Liver (tissue), 9 donors: ENCODE measurements around the gene KLF6. TPM values are rescaled to one million over a fixed set of nuclear protein-coding genes. Genes with fewer than 3 reads are reported as not detected.

Experiments
- DNase-seq: peaks from one replicate; pipeline ENCODE4 v3.0.0-alpha.2; 2017; ENCODE audit warnings: low spot score
- H3K27ac ChIP-seq, 2 donors: one replicate each; pipeline ENCODE4 v1.7.0; 2013; ENCODE audit warnings: inconsistent platforms in 2 of 2, low read length in 2 of 2, control low read depth in 1 of 2, low read depth in 1 of 2, mild to moderate bottlenecking in 1 of 2
- H3K27me3 ChIP-seq, 4 donors: one replicate each; pipeline versions ENCODE4 v1.6.1 to v1.7.0; 2013; ENCODE audit warnings: low read length in 3 of 4, inconsistent platforms in 1 of 4, mild to moderate bottlenecking in 1 of 4, moderate library complexity in 1 of 4; ENCODE audit not compliant: control insufficient read depth in 4 of 4, insufficient read depth in 4 of 4
- H3K36me3 ChIP-seq, 4 donors: one replicate each; pipeline versions ENCODE4 v1.6.1 to v1.7.0; 2013; ENCODE audit warnings: low read length in 3 of 4, mild to moderate bottlenecking in 3 of 4, low read depth in 1 of 4, moderate library complexity in 1 of 4; ENCODE audit not compliant: control insufficient read depth in 4 of 4, insufficient read depth in 3 of 4
- H3K4me1 ChIP-seq, 4 donors: one replicate each; pipeline versions ENCODE4 v1.6.1 to v1.7.0; 2013; ENCODE audit warnings: low read length in 3 of 4, mild to moderate bottlenecking in 3 of 4, moderate library complexity in 1 of 4; ENCODE audit not compliant: control insufficient read depth in 4 of 4, insufficient read depth in 4 of 4
- H3K4me3 ChIP-seq, 3 donors: one replicate each; pipeline versions ENCODE4 v1.6.1 to v1.7.0; 2013; ENCODE audit warnings: low read length in 3 of 3, control low read depth in 1 of 3, low read depth in 1 of 3, mild to moderate bottlenecking in 1 of 3
- H3K9ac ChIP-seq, 2 donors: one replicate each; pipeline ENCODE4 v1.7.0; 2013; ENCODE audit warnings: low read length in 2 of 2, mild to moderate bottlenecking in 2 of 2, moderate library complexity in 2 of 2, control low read depth in 1 of 2, low read depth in 1 of 2
- H3K9me3 ChIP-seq, 4 donors: one replicate each; pipeline versions ENCODE4 v1.6.1 to v1.7.0; 2013; ENCODE audit warnings: low read length in 3 of 4; ENCODE audit not compliant: control insufficient read depth in 4 of 4
- EGR1 ChIP-seq, 2 donors: IDR thresholded peaks; 2 replicates each; pipeline ENCODE4 v1.6.1; 2016 to 2018; ENCODE audit warnings: antibody characterized with exemption in 2 of 2, low read depth in 2 of 2
- FOXA1 ChIP-seq: IDR thresholded peaks from 2 replicates; pipeline ENCODE4 v1.6.1; 2016; ENCODE audit warnings: antibody characterized with exemption
- FOXA2 ChIP-seq: IDR thresholded peaks from 2 replicates; pipeline ENCODE4 v1.6.1; 2016; ENCODE audit warnings: antibody characterized with exemption
- HNF4A ChIP-seq, 2 donors: conservative IDR thresholded peaks; 2 replicates each; pipeline ENCODE4 v1.6.1; 2016; ENCODE audit warnings: antibody characterized with exemption in 2 of 2, mild to moderate bottlenecking in 2 of 2
- HNF4G ChIP-seq: IDR thresholded peaks from 2 replicates; pipeline ENCODE4 v1.6.1; 2016; ENCODE audit warnings: antibody characterized with exemption
- JUND ChIP-seq, 2 donors: IDR thresholded peaks; 2 replicates each; pipeline ENCODE4 v1.6.1; 2016; ENCODE audit warnings: antibody characterized with exemption in 2 of 2
- NR2F2 ChIP-seq: IDR thresholded peaks from 2 replicates; pipeline ENCODE4 v1.6.1; 2016; ENCODE audit warnings: antibody characterized with exemption
- RAD21 ChIP-seq, 2 donors: IDR thresholded peaks; 2 replicates each; pipeline ENCODE4 v1.6.1; 2016; ENCODE audit warnings: antibody characterized with exemption in 2 of 2, mild to moderate bottlenecking in 2 of 2
- RXRA ChIP-seq, 2 donors: IDR thresholded peaks; 2 replicates each; pipeline ENCODE4 v1.6.1; 2017 to 2018; ENCODE audit warnings: antibody characterized with exemption in 2 of 2, mild to moderate bottlenecking in 1 of 2
- SP1 ChIP-seq: IDR thresholded peaks from 2 replicates; pipeline ENCODE4 v1.6.1; 2018; ENCODE audit warnings: antibody characterized with exemption, mild to moderate bottlenecking
- TAF1 ChIP-seq: conservative IDR thresholded peaks from 2 replicates; pipeline ENCODE4 v1.6.1; 2016; ENCODE audit warnings: antibody characterized with exemption, mild to moderate bottlenecking
- YY1 ChIP-seq: IDR thresholded peaks from 2 replicates; pipeline ENCODE4 v1.6.1; 2016; ENCODE audit warnings: antibody characterized with exemption, mild to moderate bottlenecking
- WGBS: extraction: QIAGEN DNeasy Blood & Tissue Kit; methylation state at CpG from one replicate; pipeline ENCODE4 v1.1.7; 2013; 5-methylcytosine and 5-hydroxymethylcytosine counted together
- polyA plus RNA-seq, 2 donors: library from polyadenylated mRNA; stranded (reverse) in 1 of 2; unstranded in 1 of 2; fragments of 200-250 nt in 1 of 2; fragments of >200 nt in 1 of 2; fragmentation: Nextera tagmentation in 1 of 2; extraction: Ambion mirVana in 1 of 2; gene quantifications; one replicate each; pipeline versions ENCODE4 v1.2.1 to v1.2.3, GENCODE V29; 2013 to 2015
- total RNA-seq, 2 donors: library from RNA; depleted of rRNA; stranded (reverse); fragments of >200 nt; gene quantifications; one replicate each; pipeline ENCODE4 v1.2.3, GENCODE V29; 2014
- TF ChIP-seq, protein P1 (sequence below): IDR thresholded peaks from 2 replicates; pipeline ENCODE4 v1.6.1; 2016; ENCODE audit warnings: antibody characterized with exemption
- TF ChIP-seq, protein P2 (sequence below): IDR thresholded peaks from 2 replicates; pipeline ENCODE4 v1.6.1; 2016; ENCODE audit warnings: antibody characterized with exemption, mild to moderate bottlenecking
- TF ChIP-seq, protein P3 (sequence below): IDR thresholded peaks from 2 replicates; pipeline ENCODE4 v1.6.1; 2016; ENCODE audit warnings: antibody characterized with exemption
- TF ChIP-seq, protein P4 (sequence below): IDR thresholded peaks from 2 replicates; pipeline ENCODE4 v1.6.1; 2016; ENCODE audit warnings: antibody characterized with exemption
- TF ChIP-seq, protein P5 (sequence below): fragments of 150-350 bp; IDR thresholded peaks from 2 replicates; pipeline ENCODE4 v1.5.1; 2017; ENCODE audit warnings: improper control_type of control experiment, low read depth, low read length; ENCODE audit not compliant: missing input control
- donor health status: healthy.
- donor health status: healthy.
- donor health status: healthy.
- donor health status: healthy.
- donor health status: healthy.

Gene KLF6
- total and polyA plus RNA-seq, 4 donors: 11.0 to 124 (median 22.2) TPM

DNA sequence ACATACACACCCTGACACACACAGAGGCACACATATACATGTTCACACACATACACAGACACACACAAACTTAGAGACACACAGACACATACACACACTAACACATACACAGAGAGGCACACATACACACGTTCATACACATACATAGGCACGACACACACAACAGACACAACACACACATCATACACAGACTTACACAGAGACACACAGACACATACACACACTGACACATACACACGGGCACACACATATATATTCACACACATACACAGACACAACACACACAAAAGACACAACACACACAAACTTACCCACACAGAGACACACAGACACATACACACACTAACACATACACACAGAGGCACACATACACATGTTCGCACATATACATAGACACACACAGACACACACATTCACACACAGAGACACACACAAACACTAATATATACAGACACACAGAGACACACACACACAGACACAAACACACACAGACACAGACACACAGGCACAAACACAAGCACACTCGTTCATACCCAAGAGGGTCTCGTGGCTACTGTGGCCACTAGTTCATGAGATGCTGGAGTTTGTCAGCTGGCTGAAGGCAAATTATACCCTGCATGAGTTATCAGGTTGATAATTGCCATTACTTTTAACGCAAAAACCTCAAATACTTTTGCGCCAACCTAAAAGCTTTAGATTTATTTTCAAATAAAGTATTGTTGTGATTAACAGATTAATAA lies 17.7 kb upstream of the KLF6 start:
- WGBS: 67% methylated on average over 8 of the region's 8 CpGs
- Histone ChIP-seq H3K9me3 (no peaks in the 10 kb centered on the region), H3K9ac (no peak overlapping the region), H3K27me3 (no peaks in the 10 kb centered on the region), H3K4me3 (no peak overlapping the region), H3K36me3 (no peaks in the 10 kb centered on the region), H3K27ac (peak overlapping the region; percentile 80 to 86), H3K4me1 (peaks cover 0 to 15% (median 3%) of the 10 kb centered on the region in 4 donors)
- TF ChIP-seq RAD21 (IDR thresholded peaks at IDR 0.05) (no peak), EGR1 (IDR thresholded peaks at IDR 0.05; ENCODE audit: low read depth in 2 of 2) (no peak), RXRA (IDR thresholded peaks at IDR 0.05) (no peak), HNF4G (no peak), NR2F2 (no peak), FOXA1 (no peak), TAF1 (no peak), YY1 (no peak), SP1 (no peak), FOXA2 (no peak), JUND (IDR thresholded peaks at IDR 0.05) (no peak), HNF4A (conservative IDR thresholded peaks at IDR 0.05) (no peak)
- TF ChIP-seq, protein P1, sequence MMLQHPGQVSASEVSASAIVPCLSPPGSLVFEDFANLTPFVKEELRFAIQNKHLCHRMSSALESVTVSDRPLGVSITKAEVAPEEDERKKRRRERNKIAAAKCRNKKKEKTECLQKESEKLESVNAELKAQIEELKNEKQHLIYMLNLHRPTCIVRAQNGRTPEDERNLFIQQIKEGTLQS: no peak
- TF ChIP-seq, protein P2, sequence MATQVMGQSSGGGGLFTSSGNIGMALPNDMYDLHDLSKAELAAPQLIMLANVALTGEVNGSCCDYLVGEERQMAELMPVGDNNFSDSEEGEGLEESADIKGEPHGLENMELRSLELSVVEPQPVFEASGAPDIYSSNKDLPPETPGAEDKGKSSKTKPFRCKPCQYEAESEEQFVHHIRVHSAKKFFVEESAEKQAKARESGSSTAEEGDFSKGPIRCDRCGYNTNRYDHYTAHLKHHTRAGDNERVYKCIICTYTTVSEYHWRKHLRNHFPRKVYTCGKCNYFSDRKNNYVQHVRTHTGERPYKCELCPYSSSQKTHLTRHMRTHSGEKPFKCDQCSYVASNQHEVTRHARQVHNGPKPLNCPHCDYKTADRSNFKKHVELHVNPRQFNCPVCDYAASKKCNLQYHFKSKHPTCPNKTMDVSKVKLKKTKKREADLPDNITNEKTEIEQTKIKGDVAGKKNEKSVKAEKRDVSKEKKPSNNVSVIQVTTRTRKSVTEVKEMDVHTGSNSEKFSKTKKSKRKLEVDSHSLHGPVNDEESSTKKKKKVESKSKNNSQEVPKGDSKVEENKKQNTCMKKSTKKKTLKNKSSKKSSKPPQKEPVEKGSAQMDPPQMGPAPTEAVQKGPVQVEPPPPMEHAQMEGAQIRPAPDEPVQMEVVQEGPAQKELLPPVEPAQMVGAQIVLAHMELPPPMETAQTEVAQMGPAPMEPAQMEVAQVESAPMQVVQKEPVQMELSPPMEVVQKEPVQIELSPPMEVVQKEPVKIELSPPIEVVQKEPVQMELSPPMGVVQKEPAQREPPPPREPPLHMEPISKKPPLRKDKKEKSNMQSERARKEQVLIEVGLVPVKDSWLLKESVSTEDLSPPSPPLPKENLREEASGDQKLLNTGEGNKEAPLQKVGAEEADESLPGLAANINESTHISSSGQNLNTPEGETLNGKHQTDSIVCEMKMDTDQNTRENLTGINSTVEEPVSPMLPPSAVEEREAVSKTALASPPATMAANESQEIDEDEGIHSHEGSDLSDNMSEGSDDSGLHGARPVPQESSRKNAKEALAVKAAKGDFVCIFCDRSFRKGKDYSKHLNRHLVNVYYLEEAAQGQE: no peak
- TF ChIP-seq, protein P3, sequence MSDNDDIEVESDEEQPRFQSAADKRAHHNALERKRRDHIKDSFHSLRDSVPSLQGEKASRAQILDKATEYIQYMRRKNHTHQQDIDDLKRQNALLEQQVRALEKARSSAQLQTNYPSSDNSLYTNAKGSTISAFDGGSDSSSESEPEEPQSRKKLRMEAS: no peak
- TF ChIP-seq, protein P4, sequence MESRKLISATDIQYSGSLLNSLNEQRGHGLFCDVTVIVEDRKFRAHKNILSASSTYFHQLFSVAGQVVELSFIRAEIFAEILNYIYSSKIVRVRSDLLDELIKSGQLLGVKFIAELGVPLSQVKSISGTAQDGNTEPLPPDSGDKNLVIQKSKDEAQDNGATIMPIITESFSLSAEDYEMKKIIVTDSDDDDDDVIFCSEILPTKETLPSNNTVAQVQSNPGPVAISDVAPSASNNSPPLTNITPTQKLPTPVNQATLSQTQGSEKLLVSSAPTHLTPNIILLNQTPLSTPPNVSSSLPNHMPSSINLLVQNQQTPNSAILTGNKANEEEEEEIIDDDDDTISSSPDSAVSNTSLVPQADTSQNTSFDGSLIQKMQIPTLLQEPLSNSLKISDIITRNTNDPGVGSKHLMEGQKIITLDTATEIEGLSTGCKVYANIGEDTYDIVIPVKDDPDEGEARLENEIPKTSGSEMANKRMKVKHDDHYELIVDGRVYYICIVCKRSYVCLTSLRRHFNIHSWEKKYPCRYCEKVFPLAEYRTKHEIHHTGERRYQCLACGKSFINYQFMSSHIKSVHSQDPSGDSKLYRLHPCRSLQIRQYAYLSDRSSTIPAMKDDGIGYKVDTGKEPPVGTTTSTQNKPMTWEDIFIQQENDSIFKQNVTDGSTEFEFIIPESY: no peak
- TF ChIP-seq, protein P5, sequence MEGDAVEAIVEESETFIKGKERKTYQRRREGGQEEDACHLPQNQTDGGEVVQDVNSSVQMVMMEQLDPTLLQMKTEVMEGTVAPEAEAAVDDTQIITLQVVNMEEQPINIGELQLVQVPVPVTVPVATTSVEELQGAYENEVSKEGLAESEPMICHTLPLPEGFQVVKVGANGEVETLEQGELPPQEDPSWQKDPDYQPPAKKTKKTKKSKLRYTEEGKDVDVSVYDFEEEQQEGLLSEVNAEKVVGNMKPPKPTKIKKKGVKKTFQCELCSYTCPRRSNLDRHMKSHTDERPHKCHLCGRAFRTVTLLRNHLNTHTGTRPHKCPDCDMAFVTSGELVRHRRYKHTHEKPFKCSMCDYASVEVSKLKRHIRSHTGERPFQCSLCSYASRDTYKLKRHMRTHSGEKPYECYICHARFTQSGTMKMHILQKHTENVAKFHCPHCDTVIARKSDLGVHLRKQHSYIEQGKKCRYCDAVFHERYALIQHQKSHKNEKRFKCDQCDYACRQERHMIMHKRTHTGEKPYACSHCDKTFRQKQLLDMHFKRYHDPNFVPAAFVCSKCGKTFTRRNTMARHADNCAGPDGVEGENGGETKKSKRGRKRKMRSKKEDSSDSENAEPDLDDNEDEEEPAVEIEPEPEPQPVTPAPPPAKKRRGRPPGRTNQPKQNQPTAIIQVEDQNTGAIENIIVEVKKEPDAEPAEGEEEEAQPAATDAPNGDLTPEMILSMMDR: no peak
- no peak for DNase-seq
